Mesenchymal stem cell (in vitro differentiated cells and primary cell): Measurements from ENCODE around the gene VPS13A.

Experiments used
- DNase-seq: peaks from one replicate; pipeline ENCODE4 v3.0.0-alpha.2; 2013
- H2AFZ ChIP-seq: one replicate; pipeline ENCODE4 v1.6.1; 2013; ENCODE audit warnings: low read depth, mild to moderate bottlenecking, control low read depth, inconsistent platforms, low read length, moderate library complexity
- H2AK5ac ChIP-seq: 2 replicates; pipeline ENCODE4 v1.6.1; 2013; ENCODE audit warnings: low read length, moderate library complexity, mild to moderate bottlenecking, inconsistent platforms; ENCODE audit not compliant: severe bottlenecking
- H2BK120ac ChIP-seq: one replicate; pipeline ENCODE4 v1.6.1; 2013; ENCODE audit warnings: low read depth, mild to moderate bottlenecking, inconsistent platforms, low read length, moderate library complexity
- H2BK12ac ChIP-seq, 2 experiments: one replicate each; pipeline ENCODE4 v1.6.1; 2013; ENCODE audit warnings: inconsistent platforms in 2 of 2, low read length in 2 of 2, mild to moderate bottlenecking in 2 of 2, moderate library complexity in 2 of 2, control low read depth in 1 of 2
- H2BK15ac ChIP-seq: one replicate; pipeline ENCODE4 v1.6.1; 2013; ENCODE audit warnings: mild to moderate bottlenecking, low read depth, inconsistent platforms; ENCODE audit not compliant: poor library complexity, severe bottlenecking
- H2BK5ac ChIP-seq: 2 replicates; pipeline ENCODE4 v1.6.1; 2013; ENCODE audit warnings: low read depth, mild to moderate bottlenecking, low read length, control low read depth, inconsistent platforms; ENCODE audit not compliant: poor library complexity, severe bottlenecking
- H3K14ac ChIP-seq, 2 experiments: one replicate each; pipeline ENCODE4 v1.6.1; 2013; ENCODE audit warnings: inconsistent platforms in 2 of 2, low read length in 2 of 2, control low read depth in 1 of 2, mild to moderate bottlenecking in 1 of 2, moderate library complexity in 1 of 2
- H3K18ac ChIP-seq, 2 experiments: one replicate each; pipeline ENCODE4 v1.6.1; 2013; ENCODE audit warnings: inconsistent platforms in 2 of 2, low read length in 2 of 2, control low read depth in 1 of 2, low read depth in 1 of 2, mild to moderate bottlenecking in 1 of 2
- H3K23ac ChIP-seq, 2 experiments: one replicate each; pipeline ENCODE4 v1.6.1; 2013; ENCODE audit warnings: inconsistent platforms in 2 of 2, low read length in 2 of 2, mild to moderate bottlenecking in 2 of 2, moderate library complexity in 2 of 2, control low read depth in 1 of 2
- H3K27ac ChIP-seq: 2 replicates; pipeline ENCODE4 v1.5.1; 2013; ENCODE audit warnings: mild to moderate bottlenecking, moderate library complexity, low read length, control low read depth, inconsistent platforms; ENCODE audit not compliant: poor library complexity, severe bottlenecking
- H3K27me3 ChIP-seq, 2 experiments: 2 replicates each; pipeline versions ENCODE4 v1.6.1 to v1.7.0; 2013; ENCODE audit warnings: low read length in 2 of 2, mild to moderate bottlenecking in 2 of 2, moderate library complexity in 2 of 2, control low read depth in 1 of 2, inconsistent platforms in 1 of 2; ENCODE audit not compliant: control insufficient read depth in 1 of 2, insufficient read depth in 1 of 2
- H3K36me3 ChIP-seq, 2 experiments: 2 replicates each; pipeline versions ENCODE4 v1.6.1 to v1.7.0; 2013; ENCODE audit warnings: low read length in 2 of 2, control low read depth in 1 of 2, inconsistent platforms in 1 of 2, low read depth in 1 of 2, mild to moderate bottlenecking in 1 of 2; ENCODE audit not compliant: insufficient read depth in 2 of 2, control insufficient read depth in 1 of 2
- H3K4ac ChIP-seq, 2 experiments: one replicate each; pipeline ENCODE4 v1.6.1; 2013; ENCODE audit warnings: inconsistent platforms in 2 of 2, low read length in 2 of 2, mild to moderate bottlenecking in 2 of 2, moderate library complexity in 2 of 2, control low read depth in 1 of 2, low read depth in 1 of 2
- H3K4me1 ChIP-seq: 2 replicates; pipeline ENCODE4 v1.6.1; 2013; ENCODE audit warnings: low read depth, low read length, control low read depth; ENCODE audit not compliant: control insufficient read depth, insufficient read depth
- H3K4me2 ChIP-seq: 2 replicates; pipeline ENCODE4 v1.6.1; 2013; ENCODE audit warnings: low read length, mild to moderate bottlenecking, inconsistent platforms; ENCODE audit not compliant: poor library complexity, severe bottlenecking
- H3K4me3 ChIP-seq, 2 experiments: 2 replicates each; pipeline versions ENCODE4 v1.5.1 to v1.7.0; 2013; ENCODE audit warnings: low read length in 2 of 2, mild to moderate bottlenecking in 2 of 2, control low read depth in 1 of 2, low read depth in 1 of 2; ENCODE audit not compliant: insufficient read depth in 1 of 2
- H3K79me1 ChIP-seq: replicated peaks from 2 replicates; pipeline ENCODE4 v1.6.1; 2013; ENCODE audit warnings: mild to moderate bottlenecking, control low read depth, low read length, inconsistent platforms; ENCODE audit not compliant: poor library complexity, severe bottlenecking
- H3K9ac ChIP-seq: 2 replicates; pipeline ENCODE4 v1.7.0; 2013; ENCODE audit warnings: mild to moderate bottlenecking, low read length, moderate library complexity
- H3K9me3 ChIP-seq: 2 replicates; pipeline ENCODE4 v1.7.0; 2013; ENCODE audit warnings: mild to moderate bottlenecking, low read length; ENCODE audit not compliant: control insufficient read depth
- H4K8ac ChIP-seq: one replicate; pipeline ENCODE4 v1.6.1; 2013; ENCODE audit warnings: inconsistent platforms, mild to moderate bottlenecking, low read length, moderate library complexity
- H4K91ac ChIP-seq: one replicate; pipeline ENCODE4 v1.6.1; 2013; ENCODE audit warnings: mild to moderate bottlenecking, low read length, inconsistent platforms
- WGBS: methylation state at CpG from one replicate; pipeline ENCODE4 v1.1.7; 2013; ENCODE audit warnings: mixed read lengths; 5-methylcytosine and 5-hydroxymethylcytosine counted together

The VPS13A gene

DNA sequence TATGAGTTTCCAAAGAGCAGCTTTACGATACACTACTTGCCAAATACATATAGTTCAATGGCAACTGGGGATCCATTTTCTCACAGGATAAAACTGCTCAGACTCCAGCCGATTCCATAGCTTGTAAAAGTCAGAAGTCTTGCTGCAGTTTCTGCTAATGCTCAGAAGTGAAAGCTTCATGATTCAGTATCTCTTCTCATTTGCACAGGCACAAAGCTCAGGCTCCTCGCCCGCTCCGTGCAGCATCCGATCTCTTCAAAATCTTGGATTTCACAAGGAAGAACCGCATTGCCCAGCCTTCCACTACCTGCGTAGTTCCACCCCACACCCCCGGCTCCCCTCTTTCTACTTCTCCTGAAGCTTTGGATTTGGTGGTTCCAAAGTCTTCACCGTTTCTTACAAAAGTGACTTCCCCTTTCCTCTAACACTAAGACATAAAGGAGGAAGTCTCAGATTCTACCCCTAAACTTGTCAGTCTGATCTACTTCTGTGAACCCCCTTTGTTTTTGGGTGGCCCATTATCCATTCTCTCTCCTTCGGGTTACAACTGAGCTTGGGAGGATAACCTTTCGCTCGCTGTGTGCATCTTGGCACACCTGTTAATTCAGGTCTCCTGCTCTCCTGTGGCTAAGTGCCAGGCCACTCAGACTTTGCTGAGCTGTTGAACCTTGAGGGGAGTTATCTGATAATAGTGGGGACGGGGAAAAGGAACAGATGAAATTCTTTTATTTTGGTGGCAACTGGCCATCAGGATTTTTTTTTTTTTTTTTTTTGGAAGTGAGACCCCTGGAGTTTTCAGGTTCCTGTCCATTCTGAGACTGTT lies 276.7 kb downstream of the VPS13A start:
- no peak for DNase-seq
- H3K9ac ChIP-seq = no peak overlapping the region
- no peak overlapping the region for H2AFZ ChIP-seq
- no peak overlapping the region for H3K4me2 ChIP-seq
- H3K4ac ChIP-seq = no peak overlapping the region
- H2BK15ac ChIP-seq = peak overlapping the region; percentile 4
- no peak overlapping the region for H3K18ac ChIP-seq
- peaks cover 5% of the 10 kb centered on the region for H3K4me1 ChIP-seq
- H2AK5ac ChIP-seq = no peak overlapping the region
- H4K91ac ChIP-seq = no peak overlapping the region
- no peaks in the 10 kb centered on the region for H3K36me3 ChIP-seq
- H3K79me1 ChIP-seq = no peaks in the 10 kb centered on the region
- no peak overlapping the region for H4K8ac ChIP-seq
- H3K27me3 ChIP-seq = no peaks in the 10 kb centered on the region
- H3K23ac ChIP-seq = no peak overlapping the region
- H3K27ac ChIP-seq = no peak overlapping the region
- H2BK12ac ChIP-seq = no peak overlapping the region
- no peak overlapping the region for H3K14ac ChIP-seq
- H2BK5ac ChIP-seq = no peak overlapping the region
- WGBS = 90% methylated on average over 14 of the region's 14 CpGs
- no peak overlapping the region for H2BK120ac ChIP-seq
- no peak overlapping the region for H3K4me3 ChIP-seq
- H3K9me3 ChIP-seq = no peaks in the 10 kb centered on the region

DNA sequence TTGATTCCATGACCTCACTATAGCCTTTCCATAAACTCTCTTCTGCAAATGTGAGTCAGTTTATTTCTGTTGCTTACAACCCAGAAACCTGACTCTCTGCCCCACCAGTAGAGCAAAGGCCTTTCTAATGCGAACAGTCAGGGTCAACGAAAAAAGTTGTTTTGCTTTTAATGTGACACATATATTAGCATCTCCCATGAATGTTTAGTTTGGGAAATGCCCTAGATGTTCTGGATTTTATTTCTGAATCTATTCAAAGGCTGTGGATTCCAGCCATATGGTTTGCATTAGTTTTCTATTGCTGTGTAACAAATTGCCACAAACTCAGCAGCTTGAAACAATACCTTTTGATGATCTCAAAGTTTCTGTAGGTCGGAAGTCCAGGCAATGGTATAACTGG lies 277.3 kb downstream of the VPS13A start:
- Histone ChIP-seq H3K4me2 (no peak overlapping the region), H2BK5ac (no peak overlapping the region), H2AK5ac (no peak overlapping the region), H4K8ac (no peak overlapping the region), H3K27me3 (no peaks in the 10 kb centered on the region), H2BK120ac (no peak overlapping the region), H2BK15ac (no peak overlapping the region), H3K27ac (no peak overlapping the region), H2BK12ac (no peak overlapping the region), H3K4me3 (no peak overlapping the region), H3K18ac (no peak overlapping the region), H3K9me3 (no peaks in the 10 kb centered on the region), H3K4me1 (peaks cover 5% of the 10 kb centered on the region), H3K79me1 (no peaks in the 10 kb centered on the region), H2AFZ (no peak overlapping the region), H3K4ac (no peak overlapping the region), H3K14ac (no peak overlapping the region), H3K9ac (no peak overlapping the region), H4K91ac (no peak overlapping the region), H3K23ac (no peak overlapping the region), H3K36me3 (no peaks in the 10 kb centered on the region)
- 96% methylated on average over 3 of the region's 3 CpGs for WGBS
- no peak for DNase-seq

- Histone ChIP-seq H2BK15ac (no peak overlapping the region), H3K4me2 (no peak overlapping the region), H3K36me3 (no peaks in the 10 kb centered on the region), H3K4me3 (no peak overlapping the region), H4K91ac (no peak overlapping the region), H3K9me3 (no peaks in the 10 kb centered on the region), H3K79me1 (no peaks in the 10 kb centered on the region), H2AFZ (no peak overlapping the region), H3K4me1 (peaks cover 2% of the 10 kb centered on the region), H4K8ac (no peak overlapping the region), H2BK120ac (no peak overlapping the region), H2BK5ac (no peak overlapping the region), H2BK12ac (no peak overlapping the region), H3K18ac (no peak overlapping the region), H3K14ac (no peak overlapping the region), H2AK5ac (no peak overlapping the region), H3K4ac (no peak overlapping the region), H3K27me3 (no peaks in the 10 kb centered on the region), H3K23ac (no peak overlapping the region), H3K9ac (no peak overlapping the region), H3K27ac (no peak overlapping the region)
- DNase-seq = peak; percentile 43
- 69% methylated on average over 5 of the region's 8 CpGs for WGBS
Observed at GRCh38 chr9:77455312-77455927, 278.1 kb downstream of the VPS13A start.

GRCh38 chr9:77456829-77457437 lies 279.6 kb downstream of the VPS13A start:
- H3K36me3 ChIP-seq = no peaks in the 10 kb centered on the region
- H3K18ac ChIP-seq = no peak overlapping the region
- H3K23ac ChIP-seq = no peak overlapping the region
- H3K27ac ChIP-seq = no peak overlapping the region
- H2AK5ac ChIP-seq = no peak overlapping the region
- H3K14ac ChIP-seq = no peak overlapping the region
- H2AFZ ChIP-seq = no peak overlapping the region
- no peaks in the 10 kb centered on the region for H3K9me3 ChIP-seq
- peaks cover 2% of the 10 kb centered on the region for H3K4me1 ChIP-seq
- no peak overlapping the region for H4K91ac ChIP-seq
- DNase-seq = peak; percentile 90
- no peak overlapping the region for H4K8ac ChIP-seq
- H3K79me1 ChIP-seq = no peaks in the 10 kb centered on the region
- no peak overlapping the region for H3K4me2 ChIP-seq
- H2BK5ac ChIP-seq = no peak overlapping the region
- H2BK12ac ChIP-seq = no peak overlapping the region
- no peaks in the 10 kb centered on the region for H3K27me3 ChIP-seq
- H3K4ac ChIP-seq = no peak overlapping the region
- no peak overlapping the region for H2BK120ac ChIP-seq
- H3K4me3 ChIP-seq = no peak overlapping the region
- H3K9ac ChIP-seq = no peak overlapping the region
- no peak overlapping the region for H2BK15ac ChIP-seq
- WGBS = 3% methylated on average over 6 of the region's 10 CpGs
